Measurements from ENCODE around the gene NR2F2.

Gene NR2F2

GRCh38 chr15:96320107-96320506 is 10.4 kb upstream of the NR2F2 start:
- no peaks in the 10 kb centered on the region for H3K27me3 ChIP-seq (ENCODE audit: control insufficient read depth, low read length)
- no peak overlapping the region for H3K4me3 ChIP-seq (ENCODE audit: low read length)
- no peak overlapping the region for H3K27ac ChIP-seq (ENCODE audit: low read depth, low read length)

GRCh38 chr15:96320703-96321638 is 9.5 kb upstream of the NR2F2 start:
- H3K9me3 ChIP-seq (ENCODE audit: control insufficient read depth, insufficient read depth, low read length): no peaks in the 10 kb centered on the region; the same call in 1 of the 2 replicates
- H3K36me3 ChIP-seq (ENCODE audit: control insufficient read depth, low read length): no peaks in the 10 kb centered on the region
- H3K27ac ChIP-seq (ENCODE audit: low read depth, low read length): no peak overlapping the region
- no peaks in the 10 kb centered on the region for H4K20me1 ChIP-seq (ENCODE audit: control insufficient read depth, insufficient read depth, low read depth, low read length)
- H3F3A ChIP-seq (ENCODE audit: control insufficient read depth, insufficient read depth): no peaks in the 10 kb centered on the region
- peaks cover 4% of the 10 kb centered on the region; the same call in 1 of the 2 replicates for H3K27me3 ChIP-seq (ENCODE audit: control insufficient read depth, low read length)
- no peaks in the 10 kb centered on the region for H3K9me2 ChIP-seq (replicated peaks; ENCODE audit: control insufficient read depth, low read length)
- H3K79me2 ChIP-seq (ENCODE audit: control insufficient read depth, low read length): no peaks in the 10 kb centered on the region
- TF ChIP-seq EZH2phosphoT487 (IDR thresholded peaks at IDR 0.05; ENCODE audit: borderline replicate concordance, low read length): no peak
- TF ChIP-seq, protein P1, sequence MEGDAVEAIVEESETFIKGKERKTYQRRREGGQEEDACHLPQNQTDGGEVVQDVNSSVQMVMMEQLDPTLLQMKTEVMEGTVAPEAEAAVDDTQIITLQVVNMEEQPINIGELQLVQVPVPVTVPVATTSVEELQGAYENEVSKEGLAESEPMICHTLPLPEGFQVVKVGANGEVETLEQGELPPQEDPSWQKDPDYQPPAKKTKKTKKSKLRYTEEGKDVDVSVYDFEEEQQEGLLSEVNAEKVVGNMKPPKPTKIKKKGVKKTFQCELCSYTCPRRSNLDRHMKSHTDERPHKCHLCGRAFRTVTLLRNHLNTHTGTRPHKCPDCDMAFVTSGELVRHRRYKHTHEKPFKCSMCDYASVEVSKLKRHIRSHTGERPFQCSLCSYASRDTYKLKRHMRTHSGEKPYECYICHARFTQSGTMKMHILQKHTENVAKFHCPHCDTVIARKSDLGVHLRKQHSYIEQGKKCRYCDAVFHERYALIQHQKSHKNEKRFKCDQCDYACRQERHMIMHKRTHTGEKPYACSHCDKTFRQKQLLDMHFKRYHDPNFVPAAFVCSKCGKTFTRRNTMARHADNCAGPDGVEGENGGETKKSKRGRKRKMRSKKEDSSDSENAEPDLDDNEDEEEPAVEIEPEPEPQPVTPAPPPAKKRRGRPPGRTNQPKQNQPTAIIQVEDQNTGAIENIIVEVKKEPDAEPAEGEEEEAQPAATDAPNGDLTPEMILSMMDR (IDR thresholded peaks at IDR 0.05; ENCODE audit: low read depth, low read length, poor library complexity, severe bottlenecking): no peak
- no peak overlapping the region for H3K4me3 ChIP-seq (ENCODE audit: low read length)
- H3K4me2 ChIP-seq (ENCODE audit: low read length): no peak overlapping the region
- H3K4me1 ChIP-seq (ENCODE audit: control insufficient read depth, low read length): no peaks in the 10 kb centered on the region

More at GRCh38 chr15:96320107-96320506, 10.4 kb upstream of the NR2F2 start:
- no peak overlapping the region for H3K4me2 ChIP-seq (ENCODE audit: low read length)
- no peaks in the 10 kb centered on the region for H4K20me1 ChIP-seq (ENCODE audit: control insufficient read depth, insufficient read depth, low read depth, low read length)
- no peaks in the 10 kb centered on the region for H3K4me1 ChIP-seq (ENCODE audit: control insufficient read depth, low read length)
- TF ChIP-seq EZH2phosphoT487 (IDR thresholded peaks at IDR 0.05; ENCODE audit: borderline replicate concordance, low read length): no peak
- TF ChIP-seq, protein P1 (IDR thresholded peaks at IDR 0.05; ENCODE audit: low read depth, low read length, poor library complexity, severe bottlenecking): no peak
- no peaks in the 10 kb centered on the region for H3K36me3 ChIP-seq (ENCODE audit: control insufficient read depth, low read length)
- H3K9me2 ChIP-seq (replicated peaks; ENCODE audit: control insufficient read depth, low read length): no peaks in the 10 kb centered on the region
- no peaks in the 10 kb centered on the region for H3K79me2 ChIP-seq (ENCODE audit: control insufficient read depth, low read length)
- H3K9me3 ChIP-seq (ENCODE audit: control insufficient read depth, insufficient read depth, low read length): no peaks in the 10 kb centered on the region; the same call in 1 of the 2 replicates
- H3F3A ChIP-seq (ENCODE audit: control insufficient read depth, insufficient read depth): no peaks in the 10 kb centered on the region

DNA sequence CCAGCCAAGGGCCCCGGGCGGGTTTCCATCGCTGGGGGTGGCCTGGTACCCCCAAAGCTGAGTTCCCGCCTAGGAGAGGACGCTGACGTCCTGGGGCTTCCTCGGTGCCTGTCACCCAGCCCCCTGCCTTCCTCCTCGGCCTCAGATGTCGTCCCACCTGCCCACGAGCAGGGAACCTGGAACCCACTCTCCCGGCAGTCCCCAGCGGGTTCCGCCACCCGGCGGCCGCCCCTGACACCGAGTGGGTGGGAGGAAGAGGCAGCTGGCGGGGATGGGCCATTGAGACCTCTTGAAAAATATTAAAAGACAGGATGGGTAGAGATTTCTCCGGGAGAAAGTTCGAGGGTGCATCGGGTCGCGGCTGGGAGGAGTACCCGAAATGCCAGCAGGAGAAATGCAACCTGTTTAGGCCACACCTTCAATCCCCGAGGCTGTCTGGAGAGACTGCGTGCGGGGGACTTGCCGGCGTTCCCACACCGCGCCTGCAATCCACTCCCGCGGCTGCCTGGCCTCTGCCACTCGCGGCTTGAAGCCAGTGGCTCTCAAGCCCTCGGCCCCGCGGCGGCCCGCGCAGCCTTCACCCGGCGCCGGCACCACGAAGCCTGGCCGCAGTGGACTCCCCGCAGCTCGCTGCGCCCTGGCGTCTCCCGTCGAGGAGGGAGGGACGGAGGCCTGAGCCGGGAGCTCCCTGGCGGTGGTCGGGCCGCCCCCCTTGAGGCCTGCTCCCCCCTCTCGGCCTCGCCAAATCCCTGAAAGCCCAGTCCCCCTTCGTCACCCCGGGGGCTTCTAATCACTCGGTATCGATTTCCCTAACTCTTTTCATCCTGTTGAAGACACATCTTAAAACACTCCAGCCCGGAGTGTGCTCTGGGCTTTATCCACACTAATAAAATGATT is 8.6 kb upstream of the NR2F2 start:
- no peak for TF ChIP-seq EZH2phosphoT487 (IDR thresholded peaks at IDR 0.05; ENCODE audit: borderline replicate concordance, low read length)
- TF ChIP-seq, protein P1 (IDR thresholded peaks at IDR 0.05; ENCODE audit: low read depth, low read length, poor library complexity, severe bottlenecking): no peak
- H3K27ac ChIP-seq (ENCODE audit: low read depth, low read length): no peak overlapping the region
- H3K4me1 ChIP-seq (ENCODE audit: control insufficient read depth, low read length): no peaks in the 10 kb centered on the region
- H3K79me2 ChIP-seq (ENCODE audit: control insufficient read depth, low read length): no peaks in the 10 kb centered on the region
- H3K9me3 ChIP-seq (ENCODE audit: control insufficient read depth, insufficient read depth, low read length): no peaks in the 10 kb centered on the region; the same call in 1 of the 2 replicates
- no peaks in the 10 kb centered on the region for H3K9me2 ChIP-seq (replicated peaks; ENCODE audit: control insufficient read depth, low read length)
- H3K27me3 ChIP-seq (ENCODE audit: control insufficient read depth, low read length): peaks cover 13% of the 10 kb centered on the region
- no peaks in the 10 kb centered on the region for H3K36me3 ChIP-seq (ENCODE audit: control insufficient read depth, low read length)
- H4K20me1 ChIP-seq (ENCODE audit: control insufficient read depth, insufficient read depth, low read depth, low read length): no peaks in the 10 kb centered on the region
- no peak overlapping the region for H3K4me3 ChIP-seq (ENCODE audit: low read length)
- no peak overlapping the region for H3K4me2 ChIP-seq (ENCODE audit: low read length)
- no peaks in the 10 kb centered on the region for H3F3A ChIP-seq (ENCODE audit: control insufficient read depth, insufficient read depth)
